ENCODE results near the gene ZGLP1. TPM values are rescaled to one million over a fixed set of nuclear protein-coding genes. Genes with fewer than 3 reads are reported as not detected.
A peak's percentile ranks its signal among the peaks of the same experiment; 100 is the strongest.

The ZGLP1 gene
- total RNA-seq, 2 experiments from 2014 or later = 5.7 to 8.8 TPM

DNA sequence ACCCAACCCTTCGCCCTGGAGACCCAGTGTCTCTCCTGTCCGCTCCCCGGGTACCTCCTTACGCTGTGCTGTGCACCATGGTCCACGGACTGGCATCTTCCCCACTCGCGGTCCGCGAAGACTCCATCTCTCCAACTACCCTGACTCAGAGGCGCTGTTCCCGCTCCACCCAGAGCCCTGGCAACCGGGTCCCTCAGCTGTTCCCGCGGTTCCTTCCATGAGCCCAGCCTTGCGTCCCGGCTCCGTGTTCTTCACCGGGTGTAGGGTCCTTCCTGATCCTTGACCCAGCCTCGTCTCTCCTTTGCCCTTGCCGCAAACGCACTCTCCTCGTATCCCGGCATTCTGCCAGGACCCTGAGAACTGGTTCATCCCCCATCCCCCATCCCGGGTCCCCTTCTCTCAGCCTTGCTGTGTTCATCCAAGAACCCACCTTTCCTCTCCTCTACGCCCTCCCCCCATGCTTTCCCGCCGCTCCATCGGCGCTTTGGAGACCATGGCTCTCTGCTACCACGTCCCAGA is 19.2 kb downstream of the ZGLP1 start:
- Histone ChIP-seq H3K27ac (ENCODE audit: low read depth, low read length, poor library complexity, severe bottlenecking) (no peak overlapping the region), H3K79me2 (ENCODE audit: insufficient read depth, low read depth, low read length) (no peaks in the 10 kb centered on the region), H3K9me3 (ENCODE audit: low read length) (no peaks in the 10 kb centered on the region), H3K4me3 (ENCODE audit: low read depth, low read length, poor library complexity, severe bottlenecking) (peak overlapping the region; percentile 68), H3K36me3 (ENCODE audit: insufficient read depth, low read length) (peaks cover 7% of the 10 kb centered on the region; the same call in 1 of the 2 replicates), H4K20me1 (ENCODE audit: insufficient read depth, low read length) (no peaks in the 10 kb centered on the region), H3K9me2 (ENCODE audit: insufficient read depth, low read length) (no peaks in the 10 kb centered on the region), H2AFZ (ENCODE audit: low read length) (no peak overlapping the region), H3K4me1 (ENCODE audit: insufficient read depth, low read length, poor library complexity, severe bottlenecking) (peaks cover 73% of the 10 kb centered on the region), H3K4me2 (ENCODE audit: low read length) (peak overlapping the region; percentile 83)
- no peak for TF ChIP-seq EZH2phosphoT487 (IDR thresholded peaks at IDR 0.05; ENCODE audit: borderline replicate concordance, low read depth, low read length)
- TF ChIP-seq, protein P1, sequence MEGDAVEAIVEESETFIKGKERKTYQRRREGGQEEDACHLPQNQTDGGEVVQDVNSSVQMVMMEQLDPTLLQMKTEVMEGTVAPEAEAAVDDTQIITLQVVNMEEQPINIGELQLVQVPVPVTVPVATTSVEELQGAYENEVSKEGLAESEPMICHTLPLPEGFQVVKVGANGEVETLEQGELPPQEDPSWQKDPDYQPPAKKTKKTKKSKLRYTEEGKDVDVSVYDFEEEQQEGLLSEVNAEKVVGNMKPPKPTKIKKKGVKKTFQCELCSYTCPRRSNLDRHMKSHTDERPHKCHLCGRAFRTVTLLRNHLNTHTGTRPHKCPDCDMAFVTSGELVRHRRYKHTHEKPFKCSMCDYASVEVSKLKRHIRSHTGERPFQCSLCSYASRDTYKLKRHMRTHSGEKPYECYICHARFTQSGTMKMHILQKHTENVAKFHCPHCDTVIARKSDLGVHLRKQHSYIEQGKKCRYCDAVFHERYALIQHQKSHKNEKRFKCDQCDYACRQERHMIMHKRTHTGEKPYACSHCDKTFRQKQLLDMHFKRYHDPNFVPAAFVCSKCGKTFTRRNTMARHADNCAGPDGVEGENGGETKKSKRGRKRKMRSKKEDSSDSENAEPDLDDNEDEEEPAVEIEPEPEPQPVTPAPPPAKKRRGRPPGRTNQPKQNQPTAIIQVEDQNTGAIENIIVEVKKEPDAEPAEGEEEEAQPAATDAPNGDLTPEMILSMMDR (conservative IDR thresholded peaks at IDR 0.05; ENCODE audit: low read length) = no peak
- POLR2A ChIA-PET = interaction anchor here (0.8 kb wide), 1 partner anchor 121 kb away, joined by 5 read pairs; no protein-coding TSS in a partner anchor
- no peak for DNase-seq (ENCODE audit: low spot score)
- BruUV-seq (replicated peaks) = no TSS peak
- intact Hi-C loops (cut with micrococcal nuclease; ENCODE audit: unreplicated experiment) = no loop called here
- CTCF ChIA-PET (ENCODE audit: unreplicated experiment) = no interaction called here

DNA sequence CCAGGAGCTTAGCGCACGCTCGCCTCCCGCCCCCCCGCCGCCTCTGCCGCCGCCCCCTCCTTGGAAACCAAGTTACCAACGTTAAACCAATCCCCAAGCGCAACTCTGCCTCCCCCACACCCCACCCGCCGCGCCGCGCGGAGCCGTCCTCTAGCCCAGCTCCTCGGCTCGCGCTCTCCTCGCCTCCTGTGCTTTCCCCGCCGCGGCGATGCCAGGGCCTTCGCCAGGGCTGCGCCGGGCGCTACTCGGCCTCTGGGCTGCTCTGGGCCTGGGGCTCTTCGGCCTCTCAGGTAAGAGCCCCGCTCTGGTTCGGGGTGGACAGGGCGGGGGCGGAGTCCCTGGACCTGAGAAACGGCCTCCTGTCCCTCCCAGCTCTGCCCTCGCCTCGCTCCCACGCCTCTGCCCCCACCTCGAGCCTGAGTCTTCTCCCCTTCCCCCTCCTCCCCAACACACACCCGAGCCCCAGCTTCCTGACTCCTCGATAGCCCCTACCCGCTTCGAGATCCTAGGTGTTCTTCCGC is 19.7 kb downstream of the ZGLP1 start, which contains the start of gene ICAM5:
Gene ICAM5, plus strand, starts transcription at position 117 of the 521 bp plus-strand sequence. Its CDS starts 92 bp downstream, at position 209.
- Histone ChIP-seq H3K4me1 (ENCODE audit: insufficient read depth, low read length, poor library complexity, severe bottlenecking) (peaks cover 72% of the 10 kb centered on the region), H3K79me2 (ENCODE audit: insufficient read depth, low read depth, low read length) (no peaks in the 10 kb centered on the region), H3K36me3 (ENCODE audit: insufficient read depth, low read length) (peaks cover 11% of the 10 kb centered on the region; the same call in 1 of the 2 replicates), H3K27ac (ENCODE audit: low read depth, low read length, poor library complexity, severe bottlenecking) (peak within 1 kb of the TSS; percentile 56), H2AFZ (ENCODE audit: low read length) (peak within 1 kb of the TSS; percentile 90), H3K9me3 (ENCODE audit: low read length) (no peaks in the 10 kb centered on the region), H4K20me1 (ENCODE audit: insufficient read depth, low read length) (no peaks in the 10 kb centered on the region), H3K4me3 (ENCODE audit: low read depth, low read length, poor library complexity, severe bottlenecking) (peak within 1 kb of the TSS; percentile 68), H3K9me2 (ENCODE audit: insufficient read depth, low read length) (no peaks in the 10 kb centered on the region), H3K4me2 (ENCODE audit: low read length) (peak within 1 kb of the TSS; percentile 83)
- TF ChIP-seq, protein P1 (conservative IDR thresholded peaks at IDR 0.05; ENCODE audit: low read length) = no peak
- no peak for TF ChIP-seq EZH2phosphoT487 (IDR thresholded peaks at IDR 0.05; ENCODE audit: borderline replicate concordance, low read depth, low read length)
- CTCF ChIA-PET (ENCODE audit: unreplicated experiment) = interaction anchor here (1.0 to 1.8 kb wide), 2 partner anchors 20 to 30 kb away, joined by 3 to 5 read pairs; no protein-coding TSS in a partner anchor
- BruUV-seq (replicated peaks) = no TSS peak
- POLR2A ChIA-PET = interaction anchor here (0.6 to 1.6 kb wide), 8 partner anchors 9 to 121 kb away, joined by 3 to 13 read pairs (median 4); partner anchors contain the start of gene ICAM1
- intact Hi-C loops (cut with micrococcal nuclease; ENCODE audit: unreplicated experiment) = no loop called here
- peak; percentile 29 for DNase-seq (ENCODE audit: low spot score)

Measured in OCI-LY7 (cell line).